Left ventricle myocardium superior (tissue), 1 donor: ENCODE data around the gene GTF2IRD1. TPM values are rescaled to one million over a fixed set of nuclear protein-coding genes. Genes with fewer than 3 reads are reported as not detected.
"Not testable (repeated sequence)": the region's sequence is repeated elsewhere in the genome, so short reads cannot be mapped to it uniquely, and the experiment has no call there.

Source experiments
- ATAC-seq: fragments of 200-7000 bp; cut with Tn5 transposase; one replicate; pipeline ENCODE4 v1.9.1; 2020; ENCODE audit warnings: mild to moderate bottlenecking, moderate library complexity
- DNase-seq: peaks from one replicate; pipeline ENCODE4 v3.0.0-alpha.2; 2020
- intact Hi-C: fragments of 100-400 bp; cut with micrococcal nuclease; formaldehyde crosslinking; loops from one replicate; pipeline ENCODE4 v1.11.0; 2022
- total RNA-seq: library from RNA; stranded (reverse); fragmentation: NEBNext Ultra II Directional; extraction: Animal tissue kit (Norgen Biotek cat#: 25700); gene quantifications from one replicate; pipeline ENCODE4 v1.2.1, GENCODE V29; 2021
- donor health status: DM: no; HTN: yes; CAD: no; lungs with severe emphysema.

The GTF2IRD1 gene
- total RNA-seq, 1 donor from 2014 or later = 19.5 TPM

GRCh38 chr7:74535951-74536356 lies 82.2 kb downstream of the GTF2IRD1 start:
- DNase-seq (peak; percentile 58), ATAC-seq (peak; percentile 52)
- intact Hi-C loops = no loop called here

- intact Hi-C loops, DNase-seq, ATAC-seq: not testable (repeated sequence)
Measured at GRCh38 chr7:74541937-74542336, 88.2 kb downstream of the GTF2IRD1 start.

GRCh38 chr7:74542558-74543117 lies 88.9 kb downstream of the GTF2IRD1 start:
- intact Hi-C loops = no loop called here
- DNase-seq = peak; percentile 83
- peak; percentile 86 for ATAC-seq

GRCh38 chr7:74544706-74545469 lies 91.2 kb downstream of the GTF2IRD1 start:
- intact Hi-C loops = no loop called here
- DNase-seq (no peak), ATAC-seq (no peak)

GRCh38 chr7:74545921-74546320 lies 92.2 kb downstream of the GTF2IRD1 start:
- DNase-seq = no peak
- no peak for ATAC-seq
- intact Hi-C loops = no loop called here

GRCh38 chr7:74553596-74554012 lies 99.9 kb downstream of the GTF2IRD1 start:
- intact Hi-C loops = not testable (repeated sequence)
- DNase-seq (peak; percentile 54), ATAC-seq (peak; percentile 79)

- intact Hi-C loops = no loop called here
- ATAC-seq = no peak
Measured at GRCh38 chr7:74554178-74554577, 100.5 kb downstream of the GTF2IRD1 start.

GRCh38 chr7:74560086-74560719 lies 106.5 kb downstream of the GTF2IRD1 start:
- no peak for ATAC-seq
- intact Hi-C loops = no loop called here
- DNase-seq = no peak

More at GRCh38 chr7:74554178-74554577, 100.5 kb downstream of the GTF2IRD1 start:
- no peak for DNase-seq

GRCh38 chr7:74561898-74562613 lies 108.3 kb downstream of the GTF2IRD1 start:
- no peak for DNase-seq
- intact Hi-C loops = no loop called here
- ATAC-seq = peak; percentile 48

- DNase-seq, intact Hi-C loops, ATAC-seq: not testable (repeated sequence)
Measured at GRCh38 chr7:74563639-74564038, 109.9 kb downstream of the GTF2IRD1 start.

GRCh38 chr7:74567318-74567668 lies 113.6 kb downstream of the GTF2IRD1 start:
- DNase-seq = no peak
- no peak for ATAC-seq
- intact Hi-C loops = loop anchor here (5.0 kb wide), 1 partner anchor 150 kb away; no protein-coding TSS in a partner anchor

- ATAC-seq = no peak
- intact Hi-C loops = loop anchor here (5.0 kb wide), 1 partner anchor 151 kb away; no protein-coding TSS in a partner anchor
Measured at GRCh38 chr7:74568658-74569057, 115.0 kb downstream of the GTF2IRD1 start.

GRCh38 chr7:74569501-74570075 lies 115.9 kb downstream of the GTF2IRD1 start:
- intact Hi-C loops = loop anchor here (5.0 kb wide), 1 partner anchor 152 kb away; no protein-coding TSS in a partner anchor
- DNase-seq (no peak), ATAC-seq (no peak)

More at GRCh38 chr7:74568658-74569057, 115.0 kb downstream of the GTF2IRD1 start:
- DNase-seq = no peak

GRCh38 chr7:74570533-74571156 lies 116.9 kb downstream of the GTF2IRD1 start:
- DNase-seq (no peak), ATAC-seq (no peak)
- intact Hi-C loops = no loop called here

- peak; percentile 76 for ATAC-seq
- intact Hi-C loops = no loop called here
- DNase-seq = peak; percentile 60
Measured at GRCh38 chr7:74572301-74572979, 118.7 kb downstream of the GTF2IRD1 start.

GRCh38 chr7:74573512-74573911 lies 119.8 kb downstream of the GTF2IRD1 start:
- ATAC-seq (no peak), DNase-seq (no peak)
- intact Hi-C loops = no loop called here

- ATAC-seq (no peak), DNase-seq (no peak)
- intact Hi-C loops = no loop called here
Measured at GRCh38 chr7:74575083-74575784, 121.5 kb downstream of the GTF2IRD1 start.

GRCh38 chr7:74575811-74576210 lies 122.1 kb downstream of the GTF2IRD1 start:
- intact Hi-C loops = no loop called here
- DNase-seq (no peak), ATAC-seq (no peak)
